Effector CD4-positive, alpha-beta T cell (primary cell): ENCODE data around the gene ZNF593OS.

Experiments used
- DNase-seq: peaks from one replicate; pipeline ENCODE4 v3.0.0-alpha.2; 2020

Gene ZNF593OS

GRCh38 chr1:26182383-26182696 lies 10.7 kb upstream of the ZNF593OS start:
- no peak for DNase-seq

DNA sequence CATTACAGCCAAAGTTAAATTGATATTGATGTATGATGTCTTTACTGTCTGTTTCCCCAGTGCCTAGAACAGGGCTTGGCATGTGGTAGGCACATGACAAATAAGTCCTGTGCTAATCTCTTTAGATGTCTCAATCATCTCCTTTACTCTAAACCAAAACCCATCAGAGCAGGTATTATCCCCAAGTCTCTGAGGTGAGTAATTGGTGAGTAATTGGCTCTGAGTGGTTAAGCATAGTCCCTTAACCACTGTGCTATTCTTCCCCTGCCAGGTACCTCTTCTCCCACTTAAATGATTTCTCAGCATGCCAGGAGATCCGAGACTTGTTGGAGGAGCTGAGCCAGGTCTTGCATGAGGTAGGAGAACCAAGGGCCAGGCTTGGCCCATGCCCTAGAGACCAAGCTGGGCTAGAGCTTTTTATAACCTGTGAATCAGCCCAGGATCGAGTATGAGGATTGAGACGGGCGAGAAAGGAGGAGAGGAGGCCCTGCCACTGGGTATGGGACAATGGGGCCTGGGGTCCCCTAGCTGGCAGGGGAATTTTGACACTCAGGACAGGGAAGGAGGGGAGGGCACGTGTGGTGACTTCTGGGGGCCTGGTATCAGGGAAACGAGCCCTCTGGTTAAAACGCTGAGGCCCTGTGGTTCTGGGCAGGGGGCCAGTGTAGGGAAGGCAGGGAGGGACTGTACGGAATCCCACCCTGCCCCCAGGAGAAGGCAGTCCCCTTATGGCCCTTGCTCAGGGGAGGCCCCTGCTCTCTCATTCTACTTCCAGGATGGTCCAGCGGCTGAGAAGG lies 10.2 kb upstream of the ZNF593OS start:
- DNase-seq, result no peak

DNA sequence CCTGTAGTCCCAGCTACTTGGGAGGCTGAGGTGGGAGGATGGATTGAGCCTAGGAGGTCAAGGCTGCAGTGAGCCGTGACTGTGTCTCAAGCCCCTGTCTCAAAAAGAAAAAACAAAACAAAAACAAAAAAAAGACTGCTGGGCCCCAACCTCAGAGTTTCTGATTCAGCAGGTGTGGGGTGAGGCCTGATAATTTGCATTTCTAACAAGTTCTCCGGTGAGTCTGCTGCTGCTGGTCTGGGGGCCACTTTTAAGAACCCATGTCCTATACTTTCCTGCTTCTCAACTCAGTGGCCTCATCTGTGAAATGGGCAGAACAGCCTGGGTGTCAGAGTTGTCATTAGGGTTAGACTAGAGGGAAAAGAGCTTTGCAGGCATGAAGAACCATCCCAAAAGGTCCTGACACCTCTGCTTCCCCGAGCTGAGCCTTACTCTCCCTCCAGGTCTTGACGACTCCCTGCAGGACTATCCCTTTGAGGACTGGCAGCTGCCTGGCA lies 8.4 kb upstream of the ZNF593OS start:
- no peak for DNase-seq

GRCh38 chr1:26177182-26177684 lies 5.6 kb upstream of the ZNF593OS start, which contains the start of gene CNKSR1:
CNKSR1 (plus strand) TSS chr1:26177491; CDS start chr1:26177548, 57 bp downstream.
- no peak for DNase-seq

- DNase-seq, result no peak
Measured at GRCh38 chr1:26175346-26175745, 3.7 kb upstream of the ZNF593OS start.

GRCh38 chr1:26170472-26170821 lies 1.2 kb downstream of the ZNF593OS start:
- no peak for DNase-seq

- DNase-seq, result peak; percentile 74
Measured at GRCh38 chr1:26169669-26170471, 1.8 kb downstream of the ZNF593OS start, which contains the start of gene ZNF593. ZNF593 (plus strand) TSS chr1:26169908; CDS start chr1:26169984, 76 bp downstream.

DNA sequence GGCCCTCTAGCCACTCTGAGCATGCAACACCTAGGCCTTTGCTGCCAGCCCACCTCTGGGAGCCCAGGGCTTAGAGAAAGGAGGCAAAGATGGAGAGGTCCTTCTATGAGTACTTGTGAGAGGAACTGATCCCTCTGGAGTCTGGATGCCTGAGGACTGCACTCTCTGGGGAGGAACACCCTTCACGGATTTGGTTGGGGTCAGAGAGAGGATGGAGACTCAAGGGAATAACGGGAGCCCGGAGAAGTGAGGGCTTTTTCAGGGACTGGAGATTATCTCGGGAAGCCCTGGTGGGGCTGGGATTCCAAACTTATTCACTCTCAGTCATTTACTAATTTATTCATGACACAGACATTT lies 2.5 kb downstream of the ZNF593OS start:
- no peak for DNase-seq

- DNase-seq, result no peak
Measured at GRCh38 chr1:26168410-26169197, 3.0 kb downstream of the ZNF593OS start, which contains the start of gene C1orf232. C1orf232 (minus strand) TSS chr1:26168963; CDS start chr1:26168499, 464 bp downstream.

DNA sequence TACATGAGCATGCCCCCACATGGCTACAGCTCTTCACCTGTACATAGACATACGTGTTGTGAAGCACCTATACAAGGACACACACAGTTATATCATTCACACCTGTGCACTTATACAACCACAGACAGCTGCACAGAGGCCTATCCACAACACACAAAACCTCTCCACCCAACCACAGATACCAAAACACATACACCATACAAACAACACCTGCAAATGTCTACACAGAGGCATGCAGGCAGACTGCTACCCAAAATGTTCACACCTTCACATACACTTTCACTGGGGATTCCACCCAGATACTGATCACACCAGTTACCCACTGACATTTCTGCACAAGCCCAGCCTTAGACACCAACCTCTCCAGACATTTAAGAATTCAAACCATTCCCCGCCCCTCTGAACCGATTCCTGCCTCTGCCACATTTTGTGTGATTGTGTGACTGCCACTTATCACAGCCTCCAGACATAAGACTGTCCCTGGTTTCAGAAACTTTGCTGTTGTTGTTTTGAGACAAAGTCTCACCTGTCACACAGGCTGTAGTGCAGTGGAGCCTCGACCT lies 4.8 kb downstream of the ZNF593OS start:
- no peak for DNase-seq

- no peak for DNase-seq
Measured at GRCh38 chr1:26164861-26165842, 6.5 kb downstream of the ZNF593OS start.

GRCh38 chr1:26164036-26164860 lies 7.4 kb downstream of the ZNF593OS start:
- peak; percentile 34 for DNase-seq

- no peak for DNase-seq
Measured at GRCh38 chr1:26163684-26164035, 8.0 kb downstream of the ZNF593OS start.

GRCh38 chr1:26162220-26162709 lies 9.4 kb downstream of the ZNF593OS start:
- no peak for DNase-seq

DNA sequence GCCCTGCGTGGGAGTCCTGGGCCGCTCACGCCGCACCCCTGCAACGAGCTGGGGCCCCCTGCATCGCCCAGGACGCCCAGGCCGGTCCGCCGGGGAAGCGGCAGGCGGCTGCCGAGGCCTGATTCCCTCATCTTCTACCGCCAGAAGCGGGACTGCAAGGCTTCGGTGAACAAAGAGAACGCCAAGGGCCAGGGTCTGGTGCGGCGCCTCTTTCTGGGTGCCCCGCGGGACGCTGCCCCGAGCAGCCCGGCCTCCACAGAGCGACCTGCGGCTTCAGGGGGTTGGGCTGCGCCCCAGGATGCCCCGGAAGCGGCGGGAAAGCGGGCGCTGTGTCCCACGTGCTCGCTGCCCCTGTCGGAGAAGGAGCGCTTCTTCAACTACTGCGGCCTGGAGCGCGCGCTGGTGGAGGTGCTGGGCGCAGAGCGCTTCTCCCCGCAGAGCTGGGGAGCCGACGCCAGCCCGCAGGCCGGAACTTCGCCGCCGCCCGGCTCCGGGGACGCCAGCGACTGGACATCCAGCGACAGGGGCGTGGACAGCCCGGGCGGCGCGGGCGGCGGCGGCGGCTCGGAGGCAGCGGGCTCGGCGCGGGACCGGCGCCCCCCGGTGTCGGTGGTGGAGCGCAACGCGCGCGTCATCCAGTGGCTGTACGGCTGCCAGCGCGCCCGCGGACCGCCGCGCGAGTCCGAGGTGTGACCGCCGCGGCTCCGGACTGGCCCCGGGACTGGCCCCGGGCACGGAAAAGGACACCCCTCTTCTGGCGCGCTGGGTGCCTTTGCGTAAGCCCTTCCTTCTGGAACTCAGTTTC lies 10.0 kb downstream of the ZNF593OS start:
- no peak for DNase-seq

DNA sequence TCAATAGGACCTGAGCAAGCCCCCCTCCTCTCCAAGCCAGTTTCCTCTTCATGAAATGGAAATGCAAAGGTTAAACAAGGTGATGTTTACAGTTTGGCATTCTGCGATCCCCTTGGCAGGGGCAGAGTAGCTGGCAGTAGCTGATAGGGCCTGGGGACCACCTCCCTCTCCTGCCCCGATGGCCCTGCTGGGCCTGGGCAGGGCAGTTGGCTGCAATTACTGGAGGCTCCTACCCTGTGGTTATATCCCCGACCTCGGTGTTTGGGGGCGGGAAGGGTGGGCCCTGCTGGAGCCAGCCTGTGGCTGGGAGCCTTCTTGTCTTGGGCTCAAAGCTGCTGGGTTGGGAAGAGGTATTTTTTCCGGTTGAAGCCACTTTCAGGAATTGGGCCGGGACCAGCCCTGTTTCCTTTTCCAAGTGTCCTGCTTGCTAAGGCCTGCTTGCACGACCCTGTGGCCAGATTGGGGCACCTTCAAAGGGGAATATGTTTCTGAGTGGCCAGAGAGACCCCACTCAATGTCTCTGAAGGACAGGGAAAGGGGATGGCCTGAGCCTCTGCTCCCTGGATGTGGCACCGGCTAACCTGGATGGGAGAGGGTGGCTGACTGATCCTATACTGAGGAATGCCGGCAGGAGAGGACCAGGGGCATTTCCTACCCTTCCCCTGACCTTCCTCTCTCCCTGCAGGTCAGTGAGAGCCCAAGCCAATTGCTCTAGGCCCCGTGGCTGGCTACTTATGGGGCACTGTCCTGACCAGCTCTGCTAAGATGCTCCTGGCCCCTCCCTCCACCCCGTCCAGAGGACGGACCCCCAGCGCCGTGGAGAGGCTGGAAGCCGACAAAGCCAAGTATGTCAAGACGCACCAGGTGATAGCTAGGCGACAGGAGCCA lies 10.9 kb downstream of the ZNF593OS start:
- DNase-seq, result no peak

- DNase-seq, result no peak
Measured at GRCh38 chr1:26159743-26160039, 11.9 kb downstream of the ZNF593OS start.
